Fibroblast of the conjunctiva (primary cell): ENCODE measurements around the gene MYH16.
"Not testable (repeated sequence)": the region's sequence is repeated elsewhere in the genome, so short reads cannot be mapped to it uniquely, and the experiment has no call there.

Source experiments
- DNase-seq: peaks from one replicate; pipeline ENCODE4 v3.0.0-alpha.2; 2010; ENCODE audit warnings: low read depth

Gene MYH16

DNA sequence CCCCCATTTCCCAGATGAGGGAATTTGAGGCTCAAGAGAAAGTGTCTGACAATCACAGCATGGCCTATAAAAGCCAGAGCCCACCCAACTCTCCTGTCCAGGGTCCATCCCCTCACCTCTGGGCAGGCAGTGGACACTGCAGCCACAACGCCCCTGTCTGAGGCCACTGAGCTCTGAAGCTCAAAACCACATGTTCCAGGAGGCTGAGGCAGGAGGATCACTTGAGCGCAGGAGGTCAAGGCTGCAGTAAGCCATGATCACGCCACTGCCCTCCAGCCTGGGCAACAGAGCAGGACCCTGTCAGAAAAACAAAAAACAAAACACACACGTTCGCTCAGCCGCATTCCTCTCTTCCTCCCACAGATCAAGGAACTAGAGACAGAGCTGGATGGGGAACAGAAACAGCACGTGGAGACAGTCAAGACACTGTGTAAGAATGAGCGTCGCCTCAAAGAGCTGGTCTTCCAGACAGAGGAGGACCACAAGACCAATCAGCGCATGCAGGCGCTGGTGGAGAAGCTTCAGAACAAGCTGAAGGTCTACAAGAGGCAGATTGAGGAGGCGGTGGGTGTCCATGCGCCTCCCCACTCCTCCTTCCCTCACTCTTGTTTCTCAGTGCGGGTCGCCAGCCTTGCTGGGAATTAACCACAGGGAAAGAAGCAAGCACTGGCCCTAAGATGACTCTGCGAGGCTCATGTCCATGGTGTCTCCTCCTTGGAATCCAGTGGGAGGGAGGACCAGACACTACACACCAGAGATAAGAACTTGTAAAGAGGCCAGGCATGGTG is 33.0 kb downstream of the MYH16 start:
- no peak for DNase-seq

DNA sequence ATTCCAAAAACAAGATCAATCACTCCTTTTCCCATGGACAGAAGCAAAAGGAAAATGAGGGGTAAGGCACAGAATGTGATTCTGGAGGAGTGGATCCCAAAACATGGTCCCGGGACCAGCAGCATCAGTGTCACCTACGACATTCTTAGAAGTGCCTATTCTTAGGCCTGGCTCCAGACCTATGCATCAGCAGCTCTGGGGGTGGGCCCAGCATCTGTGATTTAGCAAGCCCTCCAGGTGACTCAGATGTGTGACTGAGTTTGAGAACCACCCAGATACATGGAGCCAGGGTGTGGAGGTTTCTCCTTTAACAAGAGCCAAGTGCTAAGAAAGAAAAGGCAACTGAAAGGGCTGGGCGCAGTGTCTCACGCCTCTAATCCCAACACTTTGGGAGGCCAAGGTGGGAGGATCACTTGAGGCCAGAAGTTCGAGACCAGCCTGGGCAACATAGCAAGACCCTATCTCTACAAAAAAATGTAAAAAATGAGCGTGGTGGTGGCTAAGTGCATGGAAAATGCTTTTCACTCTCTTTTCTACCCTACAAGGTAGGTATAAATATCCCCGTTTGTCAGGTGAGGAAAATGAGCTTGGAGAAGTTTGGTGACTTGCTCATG is 35.9 kb downstream of the MYH16 start:
- no peak for DNase-seq

DNA sequence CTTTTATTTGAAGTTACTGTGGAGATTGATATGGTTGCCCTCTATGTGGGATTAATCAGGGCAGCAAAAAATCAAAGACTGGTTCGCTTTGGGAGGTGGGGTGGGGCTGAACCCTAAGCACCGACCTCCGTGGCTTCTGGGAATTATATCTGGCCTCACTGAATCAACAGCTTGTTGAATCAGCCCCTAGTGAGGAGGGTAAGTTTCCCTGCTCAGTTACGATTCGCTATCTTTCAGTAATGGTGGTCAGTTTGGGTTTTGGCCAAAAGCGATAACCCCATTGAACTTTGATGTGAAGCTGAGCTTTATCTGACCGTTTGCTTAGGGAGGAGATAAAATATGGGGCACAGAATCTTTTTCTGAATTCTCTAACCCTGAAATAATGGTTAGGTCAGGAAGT is 36.5 kb downstream of the MYH16 start:
- no peak for DNase-seq

DNA sequence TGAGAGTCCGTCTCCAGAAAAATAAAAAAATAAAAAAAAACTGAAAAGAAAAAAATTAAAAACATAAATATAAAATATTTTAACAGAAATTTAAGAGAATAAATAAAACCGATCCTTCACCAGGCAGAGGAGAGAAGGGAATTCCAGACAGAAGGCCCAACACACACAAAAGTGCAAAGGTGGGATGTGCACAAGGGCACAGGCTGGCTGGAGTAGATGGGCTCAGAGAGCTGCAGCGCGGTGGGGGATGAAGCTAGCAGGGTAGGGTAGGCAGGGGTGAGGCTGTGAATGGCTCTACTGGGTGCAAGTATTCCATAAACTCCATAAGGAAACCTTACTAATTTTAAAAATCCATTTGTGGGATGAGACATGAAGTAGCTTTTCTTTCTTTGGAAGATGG is 37.4 kb downstream of the MYH16 start:
- no peak for DNase-seq

GRCh38 chr7:99311702-99312101 is 39.1 kb downstream of the MYH16 start:
- DNase-seq, result no peak

DNA sequence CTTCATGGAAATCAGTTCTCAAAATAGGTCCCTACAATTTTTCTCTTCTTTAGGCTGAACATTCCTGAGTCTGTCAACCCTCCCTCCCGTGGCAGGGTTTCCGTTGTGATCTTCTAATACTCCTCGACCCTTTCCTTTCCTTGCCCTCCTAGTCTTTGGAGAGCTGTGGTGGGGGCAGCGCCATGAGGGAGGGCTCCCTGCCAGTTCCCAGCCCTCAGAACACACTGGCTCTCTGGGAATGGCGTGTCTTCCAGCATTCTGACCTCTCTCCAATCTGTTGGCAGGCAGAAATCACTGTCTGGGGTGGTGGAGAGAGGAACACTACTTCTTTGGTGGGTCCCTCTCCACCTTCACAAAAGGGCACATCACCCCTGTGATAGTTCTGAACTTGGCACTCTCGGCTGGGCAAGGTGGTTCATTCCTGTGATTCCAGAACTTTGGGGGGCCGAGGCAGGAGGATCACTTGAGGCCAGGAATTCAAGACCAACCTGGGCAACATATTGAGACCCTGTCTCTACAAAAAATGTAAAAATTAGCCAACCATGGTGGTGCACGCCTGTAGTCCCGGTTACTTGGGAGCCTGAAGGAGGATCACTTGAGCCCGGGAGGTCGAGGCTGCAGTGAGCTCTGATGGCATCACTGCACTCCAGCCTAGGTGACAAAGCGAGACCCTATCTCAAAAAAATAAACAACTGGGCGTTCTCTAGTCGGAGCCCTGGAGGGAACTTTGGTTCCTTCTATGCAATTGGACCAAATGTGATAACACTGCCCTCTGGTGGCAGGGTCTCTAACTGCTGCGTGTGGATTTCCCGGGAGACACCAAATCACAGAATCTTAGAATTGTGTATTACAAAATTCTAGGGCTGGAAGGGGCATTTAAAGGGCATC is 39.9 kb downstream of the MYH16 start:
- peak; percentile 28 for DNase-seq

DNA sequence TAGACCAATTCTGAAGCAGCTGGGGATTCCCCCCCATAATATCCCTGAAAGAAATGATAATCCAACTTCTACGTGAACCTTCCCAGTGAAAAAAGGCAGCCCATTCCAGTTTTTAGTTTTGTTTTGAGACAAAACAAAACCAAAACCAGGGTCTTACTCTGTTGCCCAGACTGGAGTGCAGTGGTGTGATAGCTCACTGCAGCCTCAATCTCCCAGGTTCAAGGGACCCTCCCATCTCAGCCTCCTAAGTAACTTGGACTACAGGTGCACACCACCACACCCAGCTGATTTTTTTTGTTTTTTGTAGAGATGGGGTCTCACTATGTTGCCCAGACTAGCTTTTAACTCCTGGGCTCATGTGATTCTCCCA is 40.5 kb downstream of the MYH16 start:
- no peak for DNase-seq

- DNase-seq, result no peak
Observed at GRCh38 chr7:99314504-99314903, 41.9 kb downstream of the MYH16 start.

DNA sequence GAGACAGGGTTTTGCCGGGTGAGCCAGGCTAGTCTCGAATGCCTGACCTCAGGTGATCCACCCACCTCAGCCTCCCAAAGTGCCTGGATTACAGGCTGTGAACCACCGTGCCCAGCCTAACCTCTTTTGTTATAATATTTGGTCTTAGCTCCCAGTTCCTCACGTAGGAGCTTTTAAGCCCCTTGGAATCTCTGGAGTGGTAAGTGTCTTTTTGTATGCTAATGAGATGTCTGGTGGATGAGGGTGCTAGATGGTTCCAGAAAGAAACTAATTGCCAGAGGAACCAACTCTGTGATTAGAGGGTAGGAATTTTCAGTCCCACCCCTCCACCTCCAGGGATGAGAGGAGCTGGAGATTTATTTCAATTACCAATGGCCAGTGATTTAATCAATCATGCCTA is 47.7 kb downstream of the MYH16 start:
- no peak for DNase-seq

DNA sequence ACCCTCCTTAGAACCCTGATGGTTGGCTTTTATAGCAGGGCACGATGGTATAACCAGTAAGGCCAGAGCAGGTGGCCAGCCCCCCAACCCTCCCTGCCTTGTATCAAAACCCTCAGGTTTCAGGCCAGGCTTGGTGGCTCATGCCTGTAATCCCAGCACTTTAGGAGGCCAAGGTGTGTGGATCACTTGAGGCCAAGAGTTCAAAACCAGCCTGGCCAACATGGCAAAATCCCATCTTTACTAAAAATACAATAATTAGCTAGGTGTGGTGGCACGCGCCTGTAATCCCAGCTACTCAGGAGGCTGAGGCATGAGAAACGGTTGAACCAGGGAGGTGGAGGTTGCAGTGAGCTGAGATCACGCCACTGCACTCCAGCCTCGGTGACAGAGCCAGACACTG is 50.0 kb downstream of the MYH16 start:
- DNase-seq, result not testable (repeated sequence)

GRCh38 chr7:99324559-99324958 is 51.9 kb downstream of the MYH16 start:
- DNase-seq, result no peak

DNA sequence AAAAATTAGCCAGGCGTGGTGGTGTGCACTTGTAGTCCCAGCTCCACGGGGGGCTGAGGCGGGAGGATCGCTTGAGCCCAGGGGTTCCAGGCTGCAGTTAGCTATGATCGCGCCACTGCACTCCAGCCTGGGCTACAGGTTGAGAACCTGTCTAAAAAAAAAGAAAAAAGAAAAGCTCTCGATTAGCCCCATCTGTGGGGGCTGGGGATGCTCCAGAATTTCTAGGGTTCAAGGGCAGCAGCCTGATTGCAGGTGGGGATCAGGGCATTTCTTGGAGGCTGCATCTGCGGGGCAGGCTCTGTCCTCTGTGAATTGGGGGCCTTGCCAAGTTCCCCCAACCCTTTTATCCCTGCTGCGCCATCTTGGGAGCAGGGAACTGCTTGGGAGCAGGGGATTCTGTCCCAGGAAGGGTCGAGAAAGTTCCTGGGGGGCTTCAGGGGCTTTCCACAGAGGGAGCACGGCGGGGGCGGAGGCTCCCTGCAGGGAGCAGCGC is 52.4 kb downstream of the MYH16 start:
- no peak for DNase-seq

- DNase-seq, result peak; percentile 91
Observed at GRCh38 chr7:99325592-99326407, 53.2 kb downstream of the MYH16 start, which contains the start of gene ARPC1A. Gene ARPC1A, plus strand, starts transcription at chr7:99325898. Its CDS starts 7,456 bp downstream, at chr7:99333354.

GRCh38 chr7:99326408-99326782 is 53.8 kb downstream of the MYH16 start:
- DNase-seq, result no peak

DNA sequence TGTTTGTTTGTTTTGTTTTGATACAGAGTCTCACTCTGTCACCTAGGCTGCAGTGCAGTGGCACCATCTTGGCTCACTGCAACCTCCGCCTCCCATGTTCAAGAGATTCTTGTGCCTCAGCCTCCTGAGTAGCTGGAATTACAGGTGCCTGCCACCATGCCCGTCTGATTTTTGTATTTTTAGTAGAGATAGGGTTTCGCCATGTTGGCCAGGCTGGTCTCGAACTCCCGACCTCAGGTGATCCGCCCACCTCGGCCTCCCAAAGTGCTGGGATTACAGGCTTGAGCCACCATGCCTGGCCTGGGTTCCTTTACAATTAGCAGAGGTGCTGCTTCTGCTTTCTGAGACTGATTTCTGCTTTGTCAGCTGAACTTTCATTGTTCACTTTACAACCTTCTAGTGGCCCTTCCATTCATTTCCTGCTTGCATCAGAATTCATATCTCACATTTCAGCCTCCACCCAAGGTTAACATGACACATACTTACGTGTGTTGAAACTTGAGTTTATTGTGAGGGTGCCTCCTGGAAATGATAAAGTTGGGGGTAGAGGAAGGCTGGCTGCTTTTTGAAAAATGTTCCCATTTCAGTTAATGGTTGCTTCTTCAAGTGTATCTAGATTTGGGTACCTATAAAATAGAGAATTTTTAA is 57.8 kb downstream of the MYH16 start:
- DNase-seq, result peak; percentile 69

DNA sequence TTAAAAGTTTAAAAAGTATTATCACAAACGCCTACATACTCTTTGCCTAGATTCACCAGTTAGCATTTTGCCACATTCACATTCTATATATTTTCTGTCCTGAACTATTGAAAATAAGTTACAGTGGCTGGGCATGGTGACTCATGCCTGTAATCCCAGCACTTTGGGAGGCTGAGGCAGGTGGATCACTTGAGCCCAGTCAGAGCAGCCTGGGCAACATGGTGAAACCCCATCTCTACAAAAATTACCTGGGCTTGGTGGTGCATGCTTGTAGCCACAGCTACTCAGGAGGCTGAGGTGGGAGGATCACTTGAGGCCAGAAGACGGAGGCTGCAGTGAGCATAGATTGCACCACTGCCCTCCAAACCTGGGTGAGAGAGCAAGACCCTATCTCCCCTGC is 58.4 kb downstream of the MYH16 start:
- DNase-seq, result no peak

DNA sequence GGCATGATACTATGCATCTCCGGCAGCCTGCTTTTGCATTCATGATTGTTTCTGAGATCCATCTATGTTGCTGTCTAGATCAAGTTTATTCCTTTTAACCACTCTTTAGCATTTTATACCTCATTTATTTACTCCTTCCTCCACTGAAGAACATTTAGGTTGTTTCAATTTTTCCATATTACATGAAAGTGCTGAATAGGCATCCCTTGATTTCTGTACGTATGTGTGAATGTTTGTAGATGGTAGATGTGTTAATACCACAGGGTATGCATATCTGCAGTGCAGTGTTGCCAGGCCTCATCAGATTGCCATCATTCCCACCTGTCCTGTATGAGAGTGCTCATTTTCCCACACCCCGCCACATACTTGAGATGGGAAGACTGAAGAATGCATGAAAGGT is 67.0 kb downstream of the MYH16 start:
- no peak for DNase-seq

DNA sequence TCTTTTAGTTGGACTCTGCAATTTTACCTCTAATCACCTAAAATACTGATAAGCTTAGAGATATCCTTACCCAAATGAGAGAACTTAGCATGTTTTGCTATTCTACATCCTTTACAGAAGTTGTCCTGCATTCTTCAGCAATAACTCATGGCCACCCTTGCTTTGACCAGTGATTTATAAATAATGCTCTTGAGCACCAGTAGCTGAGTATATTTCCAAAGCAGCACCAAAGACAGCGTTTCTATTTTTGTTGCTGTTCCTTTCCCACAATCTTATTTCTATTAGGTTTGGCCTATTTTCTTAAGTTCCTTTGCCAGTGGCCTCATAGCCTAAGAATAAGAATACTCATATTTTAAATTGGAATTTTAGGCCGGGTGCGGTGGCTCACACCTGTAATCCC is 68.0 kb downstream of the MYH16 start:
- no peak for DNase-seq

DNA sequence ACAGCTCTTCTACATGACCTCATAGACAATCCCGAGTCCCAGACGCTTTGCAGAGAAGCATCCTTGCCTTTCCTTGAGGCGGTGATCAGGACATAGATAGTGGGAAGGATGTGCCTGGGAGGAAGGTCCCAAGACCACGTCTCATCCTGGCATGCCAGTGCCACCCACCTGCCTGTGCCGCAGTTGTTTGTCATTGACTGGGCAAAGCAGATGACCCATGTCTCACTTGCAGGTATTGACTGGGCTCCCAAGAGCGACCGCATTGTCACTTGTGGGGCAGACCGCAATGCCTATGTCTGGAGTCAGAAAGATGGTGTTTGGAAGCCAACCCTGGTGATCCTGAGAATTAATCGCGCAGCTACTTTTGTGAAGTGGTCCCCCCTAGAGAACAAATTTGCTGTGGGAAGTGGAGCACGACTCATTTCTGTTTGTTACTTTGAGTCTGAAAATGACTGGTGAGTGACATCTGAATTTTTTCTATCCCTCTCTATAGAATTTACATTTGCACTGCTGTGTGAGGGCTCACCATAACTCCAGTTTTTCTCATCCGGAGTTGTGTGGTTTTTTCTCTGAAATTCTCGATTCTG is 71.5 kb downstream of the MYH16 start:
- no peak for DNase-seq

DNA sequence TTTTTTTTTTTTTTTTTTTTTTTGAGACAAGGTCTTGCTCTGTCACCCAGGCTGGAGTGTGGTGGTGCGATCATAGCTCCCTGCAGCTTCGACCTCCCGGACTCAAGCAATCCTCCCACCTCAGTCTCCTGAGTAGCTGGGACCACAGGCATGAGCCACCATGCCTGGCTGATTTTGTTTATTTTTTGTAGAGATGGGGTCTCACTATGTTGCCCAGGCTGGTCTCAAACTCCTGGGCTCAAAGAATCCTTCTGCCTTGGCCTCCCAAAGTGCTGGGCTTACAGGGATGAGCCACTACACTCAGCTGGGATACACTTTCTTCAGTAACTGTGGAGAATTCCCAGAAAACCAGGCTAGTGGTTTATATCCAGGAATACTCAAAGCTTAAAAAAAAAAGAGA is 78.0 kb downstream of the MYH16 start:
- DNase-seq, result not testable (repeated sequence)

DNA sequence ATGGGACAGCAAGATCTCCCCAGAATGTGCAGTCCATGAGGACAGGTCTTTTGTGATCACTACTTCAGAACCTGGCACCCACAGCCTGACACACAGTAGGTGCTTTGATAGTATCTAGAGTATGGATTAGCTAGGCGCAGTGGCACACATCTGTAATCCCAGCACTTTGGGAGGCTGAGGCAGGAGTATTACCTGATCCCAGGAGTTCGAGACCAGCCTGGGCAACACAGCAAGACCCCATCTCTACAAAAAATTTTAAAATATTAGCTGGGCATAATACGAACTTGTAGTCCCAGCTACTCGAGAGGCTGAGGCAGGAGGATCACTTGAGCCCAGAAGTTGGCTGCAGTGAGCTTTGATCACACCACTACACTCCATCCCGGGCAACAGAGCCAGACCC is 79.6 kb downstream of the MYH16 start:
- no peak for DNase-seq
